Measurements from ENCODE around the gene TYMP. TPM values are rescaled to one million over a fixed set of nuclear protein-coding genes. Genes with fewer than 3 reads are reported as not detected.

Gene TYMP
- total RNA-seq, 1 donor from 2014 or later, result 13.1 TPM

GRCh38 chr22:50517495-50518260, 12.1 kb downstream of the TYMP start:
- no peak overlapping the region for H3K4me3 ChIP-seq (ENCODE audit: low read depth, low read length)
- DNase-seq (ENCODE audit: low read depth), result no peak
- no peak for TF ChIP-seq CTCF (conservative IDR thresholded peaks at IDR 0.05; ENCODE audit: low read depth, low read length)

- TF ChIP-seq CTCF (conservative IDR thresholded peaks at IDR 0.05; ENCODE audit: low read depth, low read length), result no peak
- no peak overlapping the region for H3K4me3 ChIP-seq (ENCODE audit: low read depth, low read length)
- no peak for DNase-seq (ENCODE audit: low read depth)
These were observed 12.9 kb downstream of the TYMP start for GRCh38 chr22:50516891-50517290.

- no peak for DNase-seq (ENCODE audit: low read depth)
- TF ChIP-seq CTCF (conservative IDR thresholded peaks at IDR 0.05; ENCODE audit: low read depth, low read length), result no peak
- H3K4me3 ChIP-seq (ENCODE audit: low read depth, low read length), result no peak overlapping the region
These were observed 13.7 kb downstream of the TYMP start for GRCh38 chr22:50516068-50516467.

GRCh38 chr22:50513175-50513574, 16.6 kb downstream of the TYMP start:
- H3K4me3 ChIP-seq (ENCODE audit: low read depth, low read length), result no peak overlapping the region
- no peak for DNase-seq (ENCODE audit: low read depth)
- TF ChIP-seq CTCF (conservative IDR thresholded peaks at IDR 0.05; ENCODE audit: low read depth, low read length), result no peak

- DNase-seq (ENCODE audit: low read depth), result no peak
- no peak for TF ChIP-seq CTCF (conservative IDR thresholded peaks at IDR 0.05; ENCODE audit: low read depth, low read length)
- H3K4me3 ChIP-seq (ENCODE audit: low read depth, low read length), result peak overlapping the region; percentile 80
These were observed 20.9 kb downstream of the TYMP start for GRCh38 chr22:50508897-50509296.

GRCh38 chr22:50507991-50508884, 21.6 kb downstream of the TYMP start, which contains the start of gene NCAPH2:
NCAPH2 (plus strand) TSS chr22:50508224; CDS start chr22:50508338, 114 bp downstream.
- TF ChIP-seq CTCF (conservative IDR thresholded peaks at IDR 0.05; ENCODE audit: low read depth, low read length), result no peak
- no peak for DNase-seq (ENCODE audit: low read depth)
- peak within 1 kb of the TSS; percentile 99 for H3K4me3 ChIP-seq (ENCODE audit: low read depth, low read length)
